Thoracic aorta (tissue), 2 donors: Measurements from ENCODE around the gene IGFBP5. TPM values are rescaled to one million over a fixed set of nuclear protein-coding genes. Genes with fewer than 3 reads are reported as not detected.

Experiments used
- ATAC-seq: fragments of 150-250 bp; one replicate; pipeline ENCODE4 v1.8.0; 2017; ENCODE audit warnings: low read depth; ENCODE audit not compliant: insufficient number of reproducible peaks, low FRiP score
- DNase-seq: peaks from one replicate; pipeline ENCODE4 v3.0.0-alpha.2; 2020; ENCODE audit warnings: low spot score
- H3K27ac ChIP-seq, 2 donors: fragments of 200-600 bp; sonication (generic); 1 replicate in 1 of 2; 2 replicates in 1 of 2; pipeline ENCODE4 v1.5.1; 2016; ENCODE audit warnings: mild to moderate bottlenecking in 2 of 2, moderate library complexity in 2 of 2
- H3K27me3 ChIP-seq: fragments of 200-600 bp; sonication (generic); replicated peaks from 2 replicates; pipeline ENCODE4 v1.6.0; 2016; ENCODE audit warnings: mild to moderate bottlenecking; ENCODE audit not compliant: insufficient read depth
- H3K36me3 ChIP-seq: fragments of 200-600 bp; sonication (generic); one replicate; pipeline ENCODE4 v1.5.1; 2016
- H3K4me1 ChIP-seq, 2 donors: fragments of 200-600 bp; sonication (generic); 1 replicate in 1 of 2; 2 replicates in 1 of 2; pipeline versions ENCODE4 v1.5.1 to v1.6.0; 2016; ENCODE audit warnings: low read depth in 2 of 2, mild to moderate bottlenecking in 1 of 2; ENCODE audit not compliant: control insufficient read depth in 1 of 2
- H3K4me3 ChIP-seq: fragments of 200-600 bp; sonication (generic); 2 replicates; pipeline ENCODE4 v1.5.1; 2016; ENCODE audit warnings: mild to moderate bottlenecking
- H3K9me3 ChIP-seq: fragments of 200-600 bp; sonication (generic); 2 replicates; pipeline ENCODE4 v1.5.1; 2016
- total RNA-seq, 2 donors: library from RNA; depleted of rRNA; stranded (reverse); fragments of >200 nt; gene quantifications; one replicate each; pipeline versions ENCODE4 v1.1.0 to v1.2.3, GENCODE V29; 2016
- TF ChIP-seq, protein P1 (sequence below): fragments of 200-600 bp; sonication (generic); IDR thresholded peaks from one replicate; pipeline ENCODE4 v1.5.1; 2019; ENCODE audit warnings: antibody characterized with exemption

The IGFBP5 gene
- total RNA-seq, 2 donors from 2014 or later = 482 to 2,105 TPM

DNA sequence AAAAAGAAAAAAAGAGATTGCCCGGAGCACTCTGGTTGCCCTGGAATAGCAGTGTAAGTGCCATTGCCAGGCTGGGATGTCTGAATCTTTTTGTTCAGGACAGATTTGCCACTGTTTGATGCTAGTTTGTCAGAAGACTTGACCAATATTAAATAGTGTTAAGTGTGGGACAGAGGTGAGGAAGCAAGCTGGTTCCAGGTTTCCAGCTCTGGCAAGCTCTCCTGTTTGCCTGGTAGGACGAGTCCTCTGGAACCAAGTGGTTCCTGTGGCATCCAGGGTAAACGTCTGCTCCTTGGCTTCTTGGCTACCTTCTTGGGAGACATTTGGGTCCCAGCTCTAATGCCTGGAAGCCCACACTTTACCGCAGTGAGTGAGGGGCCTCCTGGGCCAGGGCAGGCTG, 20.8 kb upstream of the IGFBP5 start:
- DNase-seq (no peak), ATAC-seq (no peak)
- Histone ChIP-seq H3K36me3 (no peaks in the 10 kb centered on the region), H3K4me3 (no peak overlapping the region), H3K9me3 (no peaks in the 10 kb centered on the region), H3K27ac (no peak overlapping the region), H3K4me1 (peaks cover 9 to 19% of the 10 kb centered on the region in 2 donors), H3K27me3 (no peaks in the 10 kb centered on the region)
- TF ChIP-seq, protein P1, sequence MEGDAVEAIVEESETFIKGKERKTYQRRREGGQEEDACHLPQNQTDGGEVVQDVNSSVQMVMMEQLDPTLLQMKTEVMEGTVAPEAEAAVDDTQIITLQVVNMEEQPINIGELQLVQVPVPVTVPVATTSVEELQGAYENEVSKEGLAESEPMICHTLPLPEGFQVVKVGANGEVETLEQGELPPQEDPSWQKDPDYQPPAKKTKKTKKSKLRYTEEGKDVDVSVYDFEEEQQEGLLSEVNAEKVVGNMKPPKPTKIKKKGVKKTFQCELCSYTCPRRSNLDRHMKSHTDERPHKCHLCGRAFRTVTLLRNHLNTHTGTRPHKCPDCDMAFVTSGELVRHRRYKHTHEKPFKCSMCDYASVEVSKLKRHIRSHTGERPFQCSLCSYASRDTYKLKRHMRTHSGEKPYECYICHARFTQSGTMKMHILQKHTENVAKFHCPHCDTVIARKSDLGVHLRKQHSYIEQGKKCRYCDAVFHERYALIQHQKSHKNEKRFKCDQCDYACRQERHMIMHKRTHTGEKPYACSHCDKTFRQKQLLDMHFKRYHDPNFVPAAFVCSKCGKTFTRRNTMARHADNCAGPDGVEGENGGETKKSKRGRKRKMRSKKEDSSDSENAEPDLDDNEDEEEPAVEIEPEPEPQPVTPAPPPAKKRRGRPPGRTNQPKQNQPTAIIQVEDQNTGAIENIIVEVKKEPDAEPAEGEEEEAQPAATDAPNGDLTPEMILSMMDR = no peak

DNA sequence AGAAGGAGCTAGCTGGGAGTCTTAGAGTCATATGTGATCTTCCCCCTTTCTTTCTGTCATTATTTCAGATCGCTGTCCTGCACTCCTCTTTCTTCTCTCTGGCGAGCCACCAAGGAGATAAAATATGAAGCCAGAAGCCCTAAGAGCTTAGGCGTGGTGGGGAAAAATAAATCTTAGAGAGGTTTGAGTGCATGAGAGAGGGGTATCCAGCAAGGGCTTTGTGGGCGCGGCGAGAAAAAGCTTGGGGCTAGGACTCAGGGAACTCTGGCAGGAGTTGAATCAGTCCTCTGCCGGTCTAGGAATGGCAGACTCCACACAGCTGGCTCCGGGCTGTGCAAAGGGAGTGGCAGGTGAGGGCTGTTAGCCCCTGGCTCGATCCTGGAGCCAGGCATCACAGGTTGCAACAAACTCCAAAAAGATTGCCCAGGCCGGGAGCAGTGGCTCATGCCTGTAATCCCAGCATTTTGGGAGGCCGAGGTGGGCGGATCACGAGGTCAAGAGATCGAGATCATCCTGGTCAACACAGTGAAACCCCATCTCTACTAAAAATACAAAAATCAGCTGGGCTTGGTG, 20.1 kb upstream of the IGFBP5 start:
- no peak for ATAC-seq
- no peak for DNase-seq
- Histone ChIP-seq H3K9me3 (no peaks in the 10 kb centered on the region), H3K4me3 (no peak overlapping the region), H3K4me1 (peaks cover 13 to 25% of the 10 kb centered on the region in 2 donors), H3K27me3 (no peaks in the 10 kb centered on the region), H3K36me3 (no peaks in the 10 kb centered on the region), H3K27ac (no peak overlapping the region)
- TF ChIP-seq, protein P1 = no peak

DNA sequence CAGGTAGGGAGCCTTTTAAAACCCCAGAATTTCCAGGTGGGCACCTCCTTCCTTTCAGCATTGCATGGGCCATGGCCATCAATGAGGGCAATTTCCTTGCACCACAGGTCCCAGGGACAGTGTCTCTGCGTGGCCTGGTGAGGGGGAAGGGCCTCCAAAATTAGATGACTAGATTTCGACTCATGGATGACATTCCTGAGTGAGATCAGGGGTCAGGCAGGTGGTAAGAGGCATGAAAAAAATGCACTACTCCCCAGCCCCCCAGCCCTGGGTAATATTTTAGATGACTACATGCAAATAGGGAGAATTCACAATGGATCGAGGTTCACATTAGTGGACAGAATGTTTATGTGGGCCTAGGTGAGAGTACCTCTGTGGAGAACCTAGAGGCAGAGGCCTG, 19.0 kb upstream of the IGFBP5 start:
- no peak overlapping the region for H3K4me3 ChIP-seq
- no peaks in the 10 kb centered on the region for H3K9me3 ChIP-seq
- TF ChIP-seq, protein P1 = no peak
- no peaks in the 10 kb centered on the region for H3K36me3 ChIP-seq
- H3K27ac ChIP-seq = peak overlapping the region in 1 of 2 donors; percentile 55
- DNase-seq = no peak
- H3K27me3 ChIP-seq = no peaks in the 10 kb centered on the region
- ATAC-seq = no peak
- H3K4me1 ChIP-seq = peaks cover 13 to 31% of the 10 kb centered on the region in 2 donors

DNA sequence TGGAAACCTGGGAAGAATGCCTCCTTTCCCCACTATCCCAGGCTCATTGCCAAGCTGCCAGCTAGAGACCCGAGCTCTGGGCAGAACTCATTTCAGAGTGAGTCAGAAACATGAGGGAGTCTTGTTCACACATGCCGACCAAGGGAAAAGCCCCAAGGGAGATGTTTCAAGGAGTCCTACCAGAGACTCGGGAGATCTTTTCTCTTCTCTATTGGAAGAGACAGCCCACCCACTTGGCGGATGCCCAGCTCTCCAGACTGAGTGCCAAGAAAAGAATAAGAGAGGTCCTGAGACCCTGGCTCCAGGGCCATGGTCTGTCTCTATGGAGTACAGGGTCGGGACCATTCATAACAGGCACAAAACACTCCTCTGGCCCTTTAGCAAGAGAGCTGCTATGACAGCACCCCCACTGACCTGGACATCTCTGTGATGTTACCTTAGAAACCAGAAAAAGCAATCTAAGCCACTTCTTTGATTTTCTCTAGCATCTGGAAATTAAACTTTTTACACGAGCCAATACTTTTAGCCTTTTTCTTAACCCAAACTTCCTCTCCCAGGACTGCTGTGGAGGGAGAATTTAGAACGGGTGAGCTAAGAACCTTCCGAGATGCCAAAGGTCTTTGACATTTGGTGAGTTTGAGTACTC, 18.5 kb upstream of the IGFBP5 start:
- TF ChIP-seq, protein P1 = no peak
- peak; percentile 57 for ATAC-seq
- Histone ChIP-seq H3K4me3 (no peak overlapping the region), H3K4me1 (peaks cover 13 to 31% of the 10 kb centered on the region in 2 donors), H3K27ac (peak overlapping the region in 1 of 2 donors; percentile 55), H3K9me3 (no peaks in the 10 kb centered on the region), H3K27me3 (no peaks in the 10 kb centered on the region), H3K36me3 (no peaks in the 10 kb centered on the region)
- peak; percentile 60 for DNase-seq

DNA sequence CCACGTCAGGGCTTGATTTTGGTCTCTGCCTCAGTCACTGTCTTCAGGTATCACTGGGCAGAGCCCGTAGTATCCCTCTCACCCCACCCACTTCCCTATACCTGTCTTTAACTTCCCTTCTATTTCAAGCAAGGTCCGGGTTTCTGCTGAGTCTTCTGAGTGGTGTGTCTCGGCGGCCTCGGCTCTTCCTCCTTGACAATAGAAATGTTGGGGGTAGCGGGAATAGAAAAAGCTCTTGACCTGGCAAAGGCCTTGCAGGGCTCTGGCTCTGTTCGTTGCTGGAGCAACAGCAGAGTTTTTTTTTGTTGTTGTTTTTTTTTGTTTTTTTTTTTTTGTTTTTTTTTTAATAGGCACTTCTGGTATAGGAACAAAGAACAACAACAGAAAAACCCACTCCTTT, 16.0 kb upstream of the IGFBP5 start:
- peak overlapping the region in 1 of 2 donors; percentile 66 for H3K27ac ChIP-seq
- ATAC-seq (no peak), DNase-seq (no peak)
- no peaks in the 10 kb centered on the region for H3K27me3 ChIP-seq
- H3K4me1 ChIP-seq = peaks cover 13 to 31% of the 10 kb centered on the region in 2 donors
- H3K4me3 ChIP-seq = no peak overlapping the region
- H3K9me3 ChIP-seq = no peaks in the 10 kb centered on the region
- TF ChIP-seq, protein P1 = no peak
- no peaks in the 10 kb centered on the region for H3K36me3 ChIP-seq
